ENCODE results near the gene DGAT2.

The DGAT2 gene

DNA sequence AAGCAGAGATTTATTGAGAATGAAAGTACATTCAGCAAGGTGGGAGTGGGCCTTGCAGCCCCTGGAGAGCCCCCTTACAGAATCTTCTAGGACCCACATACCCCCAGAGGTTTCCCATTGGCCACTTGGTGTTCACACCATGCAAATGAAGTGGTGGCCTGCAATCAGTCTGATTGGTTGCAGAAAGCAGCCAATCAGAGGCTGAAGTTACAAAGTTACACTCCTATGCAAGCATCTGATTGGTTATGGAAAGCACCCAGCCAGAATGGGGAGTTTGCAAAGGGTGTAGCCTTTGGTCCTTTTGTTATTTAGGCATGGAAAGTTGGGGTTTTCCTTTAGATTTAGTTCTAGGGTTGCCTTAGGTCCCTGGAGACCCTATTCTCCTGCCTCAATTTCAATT, 81.3 kb downstream of the DGAT2 start:
- H3K9me3 ChIP-seq (ENCODE audit: insufficient read depth, low read length, severe bottlenecking) = no peaks in the 10 kb centered on the region
- no peak overlapping the region for H2AFZ ChIP-seq (ENCODE audit: low read depth, low read length)
- no peaks in the 10 kb centered on the region for H3K4me1 ChIP-seq (ENCODE audit: insufficient read depth, low read length)
- H3K79me2 ChIP-seq (ENCODE audit: insufficient read depth, low read length) = peaks cover 26% of the 10 kb centered on the region
- no peak overlapping the region for H3K9ac ChIP-seq (ENCODE audit: low read depth, low read length)
- DNase-seq (no peak), ATAC-seq (ENCODE audit: insufficient read depth, low read depth) (no peak)
- TF ChIP-seq EZH2 (IDR thresholded peaks at IDR 0.05; ENCODE audit: borderline replicate concordance, low read depth, low read length, severe bottlenecking) (no peak), CTCF (IDR thresholded peaks at IDR 0.05; ENCODE audit: borderline replicate concordance, extremely low read depth, low read length, poor library complexity, severe bottlenecking) (no peak)
- H3K27ac ChIP-seq (ENCODE audit: low read length) = no peak overlapping the region
- no peaks in the 10 kb centered on the region for H3K27me3 ChIP-seq (ENCODE audit: insufficient read depth, low read length, poor library complexity)
- no peak overlapping the region for H3K4me2 ChIP-seq (ENCODE audit: insufficient read depth, low read length)
- peaks cover 15% of the 10 kb centered on the region for H4K20me1 ChIP-seq (ENCODE audit: insufficient read depth, low read length)
- H3K36me3 ChIP-seq (ENCODE audit: insufficient read depth, low read length) = peaks cover 15% of the 10 kb centered on the region; the same call in 1 of the 2 replicates
- no peak overlapping the region for H3K4me3 ChIP-seq (ENCODE audit: low read depth in 1 of 2, low read length in 2 of 2)

GRCh38 chr11:75850787-75851186, 82.2 kb downstream of the DGAT2 start:
- Histone ChIP-seq H3K27me3 (ENCODE audit: insufficient read depth, low read length, poor library complexity) (no peaks in the 10 kb centered on the region), H3K4me1 (ENCODE audit: insufficient read depth, low read length) (no peaks in the 10 kb centered on the region), H2AFZ (ENCODE audit: low read depth, low read length) (no peak overlapping the region), H3K4me2 (ENCODE audit: insufficient read depth, low read length) (no peak overlapping the region), H3K9ac (ENCODE audit: low read depth, low read length) (no peak overlapping the region), H3K27ac (ENCODE audit: low read length) (no peak overlapping the region), H3K9me3 (ENCODE audit: insufficient read depth, low read length, severe bottlenecking) (no peaks in the 10 kb centered on the region), H3K79me2 (ENCODE audit: insufficient read depth, low read length) (peaks cover 19% of the 10 kb centered on the region), H3K36me3 (ENCODE audit: insufficient read depth, low read length) (peaks cover 15% of the 10 kb centered on the region; the same call in 1 of the 2 replicates), H3K4me3 (ENCODE audit: low read depth in 1 of 2, low read length in 2 of 2) (no peak overlapping the region), H4K20me1 (ENCODE audit: insufficient read depth, low read length) (peaks cover 11% of the 10 kb centered on the region)
- TF ChIP-seq EZH2 (IDR thresholded peaks at IDR 0.05; ENCODE audit: borderline replicate concordance, low read depth, low read length, severe bottlenecking) (no peak), CTCF (IDR thresholded peaks at IDR 0.05; ENCODE audit: borderline replicate concordance, extremely low read depth, low read length, poor library complexity, severe bottlenecking) (no peak)
- DNase-seq (no peak), ATAC-seq (ENCODE audit: insufficient read depth, low read depth) (no peak)
